Colonic mucosa (tissue), 4 donors: Measurements from ENCODE around the gene PHLDA2. TPM values are rescaled to one million over a fixed set of nuclear protein-coding genes. Genes with fewer than 3 reads are reported as not detected.

Experiments
- DNase-seq: peaks from one replicate; pipeline ENCODE4 v3.0.0-alpha.2; 2020
- H3K27ac ChIP-seq: fragments of 200-600 bp; one replicate; pipeline ENCODE4 v1.8.0; 2021
- H3K27me3 ChIP-seq: fragments of 200-600 bp; one replicate; pipeline ENCODE4 v1.8.0; 2021
- H3K36me3 ChIP-seq: fragments of 200-600 bp; one replicate; pipeline ENCODE4 v1.8.0; 2021
- H3K4me1 ChIP-seq: fragments of 200-600 bp; one replicate; pipeline ENCODE4 v1.8.0; 2021; ENCODE audit warnings: mild to moderate bottlenecking
- H3K4me3 ChIP-seq: fragments of 200-600 bp; one replicate; pipeline ENCODE4 v1.8.0; 2021
- H3K9ac ChIP-seq, 2 donors: one replicate each; pipeline ENCODE4 v1.7.0; 2013; ENCODE audit warnings: control low read depth in 2 of 2, low read depth in 2 of 2, low read length in 2 of 2
- H3K9me3 ChIP-seq: fragments of 200-600 bp; one replicate; pipeline ENCODE4 v1.8.0; 2021
- CTCF ChIP-seq: fragments of 200-600 bp; IDR thresholded peaks from one replicate; pipeline ENCODE4 v1.8.0; 2022; ENCODE audit warnings: antibody characterized with exemption, mild to moderate bottlenecking
- intact Hi-C: fragments of 100-400 bp; cut with DNase I; formaldehyde crosslinking; loops from one replicate; pipeline ENCODE4 v1.14.1; 2022
- total RNA-seq, 2 donors: library from RNA; stranded (reverse); fragmentation: NEBNext Ultra II Directional in 1 of 2; extraction: Animal tissue kit (Norgen Biotek cat#: 25700) in 1 of 2; gene quantifications; one replicate each; pipeline ENCODE4 v1.2.1, GENCODE V29; 2021
- donor health status: healthy.
- donor health status: DM: no; HTN: no; CAD: no.
- donor health status: DM: no; HTN: no; CAD: no.

The PHLDA2 gene
- total RNA-seq, 2 donors from 2014 or later = 31.6 to 41.6 TPM

DNA sequence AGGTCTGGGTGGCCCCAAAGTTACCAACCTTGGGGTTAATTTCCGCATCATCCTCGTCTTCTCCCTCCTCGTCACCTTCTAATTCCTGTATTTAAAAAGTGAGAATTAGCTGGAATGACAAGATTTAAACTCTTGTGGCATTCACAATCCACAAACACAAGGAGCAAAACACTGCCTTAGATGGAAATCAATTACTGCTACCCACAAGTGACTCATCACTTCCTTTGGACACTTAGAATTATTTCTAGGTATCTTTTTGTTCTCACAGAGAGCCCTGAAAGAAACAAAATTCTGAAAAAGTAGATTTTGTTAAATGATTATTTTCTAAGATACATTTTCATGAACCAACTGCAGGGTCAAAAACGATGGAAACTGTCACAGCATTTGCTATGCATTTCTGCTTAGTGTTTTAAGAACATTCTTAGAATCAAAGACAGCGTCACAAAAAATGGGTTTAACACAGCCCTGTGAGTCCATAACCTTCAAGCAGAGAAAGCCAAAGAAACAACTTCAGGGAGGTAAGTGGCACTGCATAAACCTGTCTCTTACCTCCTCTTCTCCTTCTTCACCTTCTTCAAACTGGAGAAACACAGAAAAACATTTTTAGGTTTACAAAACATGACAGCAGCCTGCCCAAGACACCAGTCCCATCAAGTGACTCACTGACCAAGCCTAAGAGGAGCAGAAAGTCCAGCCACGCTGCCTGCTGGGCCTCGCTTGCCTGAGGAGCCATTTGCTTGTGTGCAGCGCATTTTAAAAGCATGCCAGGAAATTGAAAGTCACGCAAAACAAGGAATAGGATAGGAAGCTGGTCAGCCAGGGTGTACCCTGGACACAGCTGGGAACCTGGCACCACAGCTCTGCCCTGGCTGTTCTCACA lies 22.3 kb upstream of the PHLDA2 start:
- H3K9me3 ChIP-seq = no peaks in the 10 kb centered on the region
- DNase-seq = no peak
- H3K36me3 ChIP-seq = peaks cover 17% of the 10 kb centered on the region
- intact Hi-C loops = no loop called here
- H3K27ac ChIP-seq = peak overlapping the region; percentile 15
- H3K4me1 ChIP-seq = no peaks in the 10 kb centered on the region
- no peaks in the 10 kb centered on the region for H3K27me3 ChIP-seq
- H3K9ac ChIP-seq = peak overlapping the region in 1 of 2 donors; percentile 15
- no peak for TF ChIP-seq CTCF
- no peak overlapping the region for H3K4me3 ChIP-seq

DNA sequence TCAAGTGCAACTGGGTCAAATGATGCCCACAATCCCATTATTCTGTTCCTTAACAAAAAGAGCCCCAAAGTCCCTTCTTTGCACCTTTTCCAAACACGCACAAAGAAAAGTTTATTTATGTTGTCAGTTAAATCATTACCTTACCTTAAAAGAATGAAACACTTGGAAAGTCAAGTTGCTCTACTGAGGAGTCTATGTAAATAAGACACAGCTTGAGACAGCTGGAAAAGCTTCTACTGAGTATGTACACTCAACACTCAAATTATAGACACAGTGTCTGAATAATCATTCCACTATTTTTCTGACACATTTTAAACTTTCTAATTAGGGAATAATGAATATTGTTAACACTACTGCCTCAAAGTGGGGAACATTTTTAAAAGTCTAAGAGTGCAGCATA lies 21.6 kb upstream of the PHLDA2 start:
- Histone ChIP-seq H3K4me1 (peaks cover 4% of the 10 kb centered on the region), H3K9ac (no peak overlapping the region), H3K36me3 (peaks cover 17% of the 10 kb centered on the region), H3K27ac (no peak overlapping the region), H3K4me3 (no peak overlapping the region), H3K9me3 (no peaks in the 10 kb centered on the region), H3K27me3 (no peaks in the 10 kb centered on the region)
- no peak for DNase-seq
- intact Hi-C loops = no loop called here
- no peak for TF ChIP-seq CTCF

DNA sequence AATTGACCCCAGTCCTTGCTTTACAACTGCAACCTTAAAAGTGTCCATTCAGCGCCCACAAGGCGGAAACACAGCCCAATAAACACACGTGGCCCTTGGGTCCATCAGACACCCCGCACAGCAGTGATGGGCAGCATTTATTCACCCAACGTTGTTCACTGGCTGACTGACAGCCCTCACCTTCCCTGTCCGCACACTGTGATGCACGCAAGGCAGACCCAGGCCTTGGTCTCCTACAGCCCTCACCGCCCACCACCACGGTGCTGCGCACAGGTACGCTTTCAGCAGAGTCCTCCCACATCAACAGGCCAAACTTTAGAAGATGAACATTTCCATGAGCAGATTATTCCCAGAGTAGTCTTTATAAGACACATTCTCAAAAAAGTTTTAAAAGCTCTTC lies 20.7 kb upstream of the PHLDA2 start:
- Histone ChIP-seq H3K4me1 (peaks cover 6% of the 10 kb centered on the region), H3K9ac (no peak overlapping the region), H3K27me3 (no peaks in the 10 kb centered on the region), H3K36me3 (peaks cover 17% of the 10 kb centered on the region), H3K27ac (no peak overlapping the region), H3K4me3 (no peak overlapping the region), H3K9me3 (no peaks in the 10 kb centered on the region)
- TF ChIP-seq CTCF = no peak
- no peak for DNase-seq
- intact Hi-C loops = no loop called here

- intact Hi-C loops = no loop called here
These were observed 18.5 kb upstream of the PHLDA2 start for GRCh38 chr11:2947744-2948143.

DNA sequence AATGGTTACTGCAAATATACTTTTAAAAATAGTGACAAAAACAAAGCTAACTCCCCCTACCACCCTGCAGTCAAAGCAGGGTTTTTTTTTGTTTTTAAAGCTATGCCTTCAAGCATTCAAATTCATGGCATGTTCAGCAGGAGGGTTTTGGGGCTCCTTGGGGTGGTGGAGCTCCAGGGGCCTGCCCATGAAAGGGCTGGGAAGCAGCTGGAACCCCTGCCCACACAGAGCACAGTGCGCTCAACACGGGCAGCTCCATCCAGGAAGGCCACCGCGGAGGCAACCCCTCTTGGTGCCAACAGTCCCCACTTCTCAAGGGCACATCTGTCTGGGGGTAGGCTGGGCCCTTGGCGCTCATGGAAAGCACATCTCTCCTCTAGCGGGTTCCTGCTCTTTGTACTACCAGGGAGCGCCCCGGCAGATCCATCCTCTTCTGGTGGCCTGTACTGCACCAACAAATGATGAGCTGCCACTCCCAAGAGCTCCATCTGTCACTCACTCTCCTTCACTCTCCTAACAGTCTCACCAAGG lies 16.6 kb upstream of the PHLDA2 start:
- Histone ChIP-seq H3K36me3 (peaks cover 6% of the 10 kb centered on the region), H3K27me3 (no peaks in the 10 kb centered on the region), H3K9ac (no peak overlapping the region), H3K4me3 (no peak overlapping the region), H3K27ac (peak overlapping the region; percentile 71), H3K9me3 (no peaks in the 10 kb centered on the region), H3K4me1 (peaks cover 21% of the 10 kb centered on the region)
- TF ChIP-seq CTCF = no peak
- no peak for DNase-seq
- intact Hi-C loops = no loop called here

More at GRCh38 chr11:2947744-2948143, 18.5 kb upstream of the PHLDA2 start:
- no peak overlapping the region for H3K4me3 ChIP-seq
- no peaks in the 10 kb centered on the region for H3K9me3 ChIP-seq
- no peaks in the 10 kb centered on the region for H3K27me3 ChIP-seq
- peaks cover 15% of the 10 kb centered on the region for H3K4me1 ChIP-seq
- H3K9ac ChIP-seq = no peak overlapping the region
- no peak for DNase-seq
- TF ChIP-seq CTCF = no peak
- no peak overlapping the region for H3K27ac ChIP-seq
- H3K36me3 ChIP-seq = peaks cover 9% of the 10 kb centered on the region
